Gastrocnemius medialis (tissue), 4 donors: ENCODE results near the gene RBM34. TPM values are rescaled to one million over a fixed set of nuclear protein-coding genes. Genes with fewer than 3 reads are reported as not detected.
A peak's percentile ranks its signal among the peaks of the same experiment; 100 is the strongest.

Experiments used
- ATAC-seq, 2 donors: fragments of 150-250 bp; one replicate each; pipeline ENCODE4 v1.9.1; 2016
- DNase-seq, 2 donors: peaks; one replicate each; pipeline ENCODE4 v3.0.0-alpha.2; 2019
- H3K27ac ChIP-seq, 4 donors: fragments of 200-600 bp; sonication (generic); 1 replicate in 1 of 4; 2 replicates in 3 of 4; pipeline ENCODE4 v1.5.1; 2016 to 2018; ENCODE audit warnings: mild to moderate bottlenecking in 2 of 4, moderate library complexity in 1 of 4
- H3K27me3 ChIP-seq, 3 donors: fragments of 200-600 bp; sonication (generic) in 2 of 3; 1 replicate in 1 of 3; 2 replicates in 2 of 3; pipeline versions ENCODE4 v1.5.1 to v1.6.0; 2016 to 2019; ENCODE audit warnings: mild to moderate bottlenecking in 1 of 3, moderate library complexity in 1 of 3
- H3K36me3 ChIP-seq, 2 donors: fragments of 200-600 bp; sonication (generic) in 1 of 2; one replicate each; pipeline ENCODE4 v1.5.1; 2017 to 2018
- H3K4me1 ChIP-seq, 2 donors: fragments of 200-600 bp; sonication (generic) in 1 of 2; one replicate each; pipeline ENCODE4 v1.5.1; 2016 to 2017; ENCODE audit warnings: mild to moderate bottlenecking in 2 of 2
- H3K4me3 ChIP-seq, 4 donors: fragments of 200-600 bp; sonication (generic) in 3 of 4; 1 replicate in 1 of 4; 2 replicates in 3 of 4; pipeline ENCODE4 v1.5.1; 2016 to 2019; ENCODE audit warnings: mild to moderate bottlenecking in 2 of 4
- H3K9me3 ChIP-seq, 3 donors: fragments of 200-600 bp; sonication (generic) in 2 of 3; 1 replicate in 1 of 3; 2 replicates in 2 of 3; pipeline ENCODE4 v1.5.1; 2016 to 2019
- POLR2A ChIP-seq, 2 donors: fragments of 450-650 bp; IDR thresholded peaks; one replicate each; pipeline ENCODE4 v1.6.1; 2017; ENCODE audit warnings: antibody characterized with exemption in 2 of 2, mild to moderate bottlenecking in 2 of 2, moderate library complexity in 2 of 2
- in situ Hi-C, 4 donors: fragments of 200-750 bp; cut with MboI; loops; one replicate each; pipeline versions ENCODE4 v1.15.0 to v1.8.0; 2017; ENCODE audit warnings: low sequenced_read_pairs in 4 of 4
- intact Hi-C: fragments of 100-400 bp; cut with DNase I; formaldehyde crosslinking; loops from one replicate; pipeline ENCODE4 v1.15.1; 2023; ENCODE audit warnings: low total_unique reads
- total RNA-seq, 4 donors: library from RNA; depleted of rRNA; stranded (reverse); fragments of >200 nt; gene quantifications; one replicate each; pipeline versions ENCODE4 v1.1.0 to v1.2.3, GENCODE V29; 2016
- TF ChIP-seq, protein P1 (sequence below), 5 experiments: fragments of 450-650 bp in 3 of 5; fragments of 200-600 bp in 2 of 5; sonication (generic) in 2 of 5; IDR thresholded peaks in 4 of 5; conservative IDR thresholded peaks in 1 of 5; 1 replicate in 4 of 5; 2 replicates in 1 of 5; pipeline ENCODE4 v1.5.1; 2016 to 2019; ENCODE audit warnings: antibody characterized with exemption in 5 of 5, mild to moderate bottlenecking in 3 of 5, moderate library complexity in 3 of 5

RBM34 gene
- total RNA-seq, 4 donors from 2014 or later = 44.8 to 136 (median 66.8) TPM

DNA sequence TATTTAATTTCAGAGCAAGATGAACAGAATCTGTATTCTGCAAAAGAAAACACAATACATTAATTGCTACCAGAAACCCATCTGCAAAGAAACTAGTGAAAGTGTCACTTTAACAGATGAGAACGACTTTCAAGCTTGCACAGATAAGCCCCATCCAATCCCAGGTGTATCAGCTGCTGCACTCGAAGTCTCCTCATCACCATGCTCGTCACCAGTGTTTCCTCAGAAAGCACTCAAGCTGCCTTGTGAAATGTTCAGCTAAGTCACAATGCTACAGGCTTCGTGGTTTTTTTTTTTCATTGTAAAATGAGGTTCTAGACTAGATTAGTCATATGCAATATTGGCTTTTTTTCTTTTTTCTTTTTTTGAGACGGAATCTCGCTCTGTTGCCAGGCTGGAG, 29.1 kb downstream of the RBM34 start:
- DNase-seq (no peak), ATAC-seq (no peak)
- H3K27ac ChIP-seq = no peak overlapping the region
- in situ Hi-C loops (no loop called here), intact Hi-C loops (no loop called here)
- H3K9me3 ChIP-seq = no peaks in the 10 kb centered on the region
- H3K4me3 ChIP-seq = no peak overlapping the region
- peaks cover 8 to 13% of the 10 kb centered on the region in 2 donors for H3K4me1 ChIP-seq
- TF ChIP-seq, protein P1, sequence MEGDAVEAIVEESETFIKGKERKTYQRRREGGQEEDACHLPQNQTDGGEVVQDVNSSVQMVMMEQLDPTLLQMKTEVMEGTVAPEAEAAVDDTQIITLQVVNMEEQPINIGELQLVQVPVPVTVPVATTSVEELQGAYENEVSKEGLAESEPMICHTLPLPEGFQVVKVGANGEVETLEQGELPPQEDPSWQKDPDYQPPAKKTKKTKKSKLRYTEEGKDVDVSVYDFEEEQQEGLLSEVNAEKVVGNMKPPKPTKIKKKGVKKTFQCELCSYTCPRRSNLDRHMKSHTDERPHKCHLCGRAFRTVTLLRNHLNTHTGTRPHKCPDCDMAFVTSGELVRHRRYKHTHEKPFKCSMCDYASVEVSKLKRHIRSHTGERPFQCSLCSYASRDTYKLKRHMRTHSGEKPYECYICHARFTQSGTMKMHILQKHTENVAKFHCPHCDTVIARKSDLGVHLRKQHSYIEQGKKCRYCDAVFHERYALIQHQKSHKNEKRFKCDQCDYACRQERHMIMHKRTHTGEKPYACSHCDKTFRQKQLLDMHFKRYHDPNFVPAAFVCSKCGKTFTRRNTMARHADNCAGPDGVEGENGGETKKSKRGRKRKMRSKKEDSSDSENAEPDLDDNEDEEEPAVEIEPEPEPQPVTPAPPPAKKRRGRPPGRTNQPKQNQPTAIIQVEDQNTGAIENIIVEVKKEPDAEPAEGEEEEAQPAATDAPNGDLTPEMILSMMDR (IDR thresholded peaks at IDR 0.05 in 4 of 5, conservative IDR thresholded peaks at IDR 0.05 in 1 of 5) = no peak
- no peak for TF ChIP-seq POLR2A (IDR thresholded peaks at IDR 0.05)
- no peaks in the 10 kb centered on the region for H3K27me3 ChIP-seq
- H3K36me3 ChIP-seq = peaks cover 0 to 40% of the 10 kb centered on the region in 2 donors

DNA sequence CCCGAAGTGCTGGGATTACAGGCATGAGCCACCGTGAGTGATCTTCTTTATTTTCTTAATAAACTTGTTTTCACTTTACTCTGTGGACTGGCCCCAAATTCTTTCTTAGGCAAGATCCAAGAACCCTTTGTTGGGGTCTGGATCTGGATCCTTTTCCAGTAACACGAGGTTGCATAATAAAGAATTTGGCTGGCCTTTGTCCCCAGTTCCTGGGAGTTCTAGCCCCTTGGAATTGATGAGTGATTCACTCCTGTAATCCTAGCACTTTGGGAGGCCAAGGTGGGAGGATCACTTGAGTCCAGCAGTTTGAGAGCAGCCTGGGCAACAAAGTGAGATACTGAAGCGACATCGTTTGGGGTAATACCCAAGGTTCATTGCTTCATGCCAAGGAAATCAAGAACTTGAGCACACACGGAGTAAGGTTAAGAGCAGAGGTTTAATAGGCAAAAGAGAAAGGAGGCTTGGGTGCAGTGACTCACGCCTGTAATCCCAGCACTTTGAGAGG, 30.2 kb downstream of the RBM34 start:
- no peak for TF ChIP-seq POLR2A (IDR thresholded peaks at IDR 0.05)
- TF ChIP-seq, protein P1 (IDR thresholded peaks at IDR 0.05 in 4 of 5, conservative IDR thresholded peaks at IDR 0.05 in 1 of 5) = no peak
- H3K9me3 ChIP-seq = no peaks in the 10 kb centered on the region
- no peak overlapping the region for H3K4me3 ChIP-seq
- H3K36me3 ChIP-seq = peaks cover 0 to 29% of the 10 kb centered on the region in 2 donors
- no peaks in the 10 kb centered on the region for H3K27me3 ChIP-seq
- in situ Hi-C loops = no loop called here
- intact Hi-C loops = no loop called here
- DNase-seq (no peak), ATAC-seq (no peak)
- peaks cover 15 to 18% of the 10 kb centered on the region in 2 donors for H3K4me1 ChIP-seq
- H3K27ac ChIP-seq = no peak overlapping the region

DNA sequence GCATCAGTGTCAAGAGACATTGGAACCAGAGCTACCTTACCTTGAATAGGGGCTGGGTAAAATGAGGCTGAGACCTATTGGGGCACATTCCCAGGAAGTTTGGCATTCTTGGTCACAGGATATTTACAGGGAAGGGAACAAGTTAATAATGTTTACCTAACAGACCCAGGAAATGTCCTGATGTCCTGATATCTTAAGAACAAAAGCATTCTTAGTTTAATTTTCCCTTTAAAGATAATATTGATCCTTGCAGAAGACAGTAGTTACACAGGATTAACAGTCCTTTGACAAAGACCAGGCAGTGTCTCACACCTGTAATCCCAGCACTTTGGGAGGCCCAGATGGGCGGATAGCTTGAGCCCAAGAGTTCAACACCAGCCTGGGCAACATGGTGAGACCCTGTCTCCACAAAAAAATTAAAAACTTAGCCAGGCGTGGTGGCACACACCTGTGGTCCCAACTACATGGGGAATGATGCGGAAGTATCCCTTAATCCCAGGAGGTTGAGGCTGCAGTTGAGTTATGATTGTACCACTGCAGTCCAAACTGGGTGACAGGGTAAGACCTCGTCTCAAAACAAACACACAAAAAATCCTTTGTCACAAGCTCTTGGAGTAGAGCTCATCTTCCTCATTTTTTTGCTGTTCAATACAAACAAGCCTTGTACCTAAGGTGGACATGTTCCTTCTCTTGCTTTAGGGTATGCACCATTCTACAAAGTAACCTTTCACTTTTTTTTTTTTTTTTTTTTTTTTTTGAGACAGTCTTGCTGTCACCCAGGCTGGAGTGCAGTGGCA, 31.1 kb downstream of the RBM34 start:
- TF ChIP-seq POLR2A (IDR thresholded peaks at IDR 0.05) = no peak
- TF ChIP-seq, protein P1 (IDR thresholded peaks at IDR 0.05 in 4 of 5, conservative IDR thresholded peaks at IDR 0.05 in 1 of 5) = no peak
- Histone ChIP-seq H3K9me3 (no peaks in the 10 kb centered on the region), H3K4me1 (peaks cover 15 to 18% of the 10 kb centered on the region in 2 donors), H3K36me3 (peaks cover 0 to 21% of the 10 kb centered on the region in 2 donors), H3K27me3 (no peaks in the 10 kb centered on the region), H3K27ac (no peak overlapping the region), H3K4me3 (no peak overlapping the region)
- ATAC-seq = no peak
- no peak for DNase-seq
- intact Hi-C loops (loop anchor here (5.0 to 10.0 kb wide), 2 partner anchors 195 to 372 kb away; partner anchors contain the start of genes ARID4B, B3GALNT2 and GGPS1), in situ Hi-C loops (no loop called here)

DNA sequence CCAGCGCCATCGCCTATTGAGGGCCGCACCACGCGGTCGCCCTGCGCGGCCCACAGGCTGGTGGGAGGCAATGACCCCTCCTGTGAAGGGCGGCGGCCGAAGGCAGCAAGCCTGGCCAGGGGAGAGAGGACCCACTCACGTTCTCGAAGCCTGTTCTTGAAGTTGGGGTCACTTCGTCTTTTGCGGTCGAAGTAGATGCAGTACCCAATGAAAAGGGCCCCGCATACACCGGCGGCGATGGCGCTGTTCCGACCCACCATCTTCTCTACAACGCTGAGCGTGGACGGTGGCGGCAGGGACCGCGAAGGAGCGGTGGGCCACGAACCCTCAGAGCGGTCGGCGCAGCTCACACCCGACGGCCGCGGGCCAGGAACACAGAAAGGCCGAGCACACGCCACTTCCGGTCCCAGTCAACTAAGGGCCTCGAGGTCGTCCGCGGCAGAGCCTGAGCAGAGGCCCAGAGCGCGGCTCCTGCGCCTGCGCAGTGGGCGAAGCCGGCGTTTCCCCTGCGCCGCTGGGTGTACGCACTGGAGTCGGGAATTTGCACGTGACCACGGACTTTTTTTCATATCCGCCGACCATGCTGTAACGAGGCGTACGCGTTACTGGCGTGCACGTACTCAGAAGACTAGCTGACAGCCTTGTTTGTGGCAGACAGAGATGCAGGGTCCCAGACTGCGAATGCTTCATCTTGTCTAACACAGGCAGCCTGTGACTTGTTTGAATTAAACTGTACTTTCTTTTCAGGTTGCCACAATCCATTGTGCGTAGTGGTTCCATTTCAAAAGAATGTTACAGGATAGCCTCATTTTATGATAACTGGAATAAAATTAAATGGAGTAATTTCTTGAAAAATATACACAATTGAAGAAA, 32.4 kb downstream of the RBM34 start, which contains the start of gene TOMM20:
TOMM20 (minus strand) TSS at position 382 of the 873 bp plus-strand sequence; CDS start at position 260, 122 bp downstream.
- no peaks in the 10 kb centered on the region for H3K27me3 ChIP-seq
- in situ Hi-C loops = no loop called here
- H3K4me1 ChIP-seq = peaks cover 15 to 18% of the 10 kb centered on the region in 2 donors
- H3K36me3 ChIP-seq = peaks cover 0 to 8% of the 10 kb centered on the region in 2 donors
- ATAC-seq (peak; percentile 97), DNase-seq (peak; percentile 93 to 98)
- H3K27ac ChIP-seq = peak within 1 kb of the TSS; percentile 86 to 92 (median 88)
- TF ChIP-seq, protein P1 (IDR thresholded peaks at IDR 0.05 in 4 of 5, conservative IDR thresholded peaks at IDR 0.05 in 1 of 5) = peak in 1 of 5 experiments; percentile 10
- TF ChIP-seq POLR2A (IDR thresholded peaks at IDR 0.05) = peak; percentile 61 to 72
- H3K9me3 ChIP-seq = no peaks in the 10 kb centered on the region
- intact Hi-C loops = loop anchor here (1.0 to 10.0 kb wide), 3 partner anchors 33 to 374 kb away; partner anchors contain the start of genes ARID4B, B3GALNT2, GGPS1 and RBM34
- peak within 1 kb of the TSS; percentile 90 to 95 (median 94) for H3K4me3 ChIP-seq
